GM19438 (cell line): Measurements from ENCODE around the gene ATAD3C.

ENCODE experiments used
- ATAC-seq: cut with Tn5 transposase; IDR thresholded peaks from one replicate; pipeline ENCODE4 v1.9.1; 2021; ENCODE audit warnings: low read depth; ENCODE audit not compliant: unreplicated experiment

Gene ATAD3C

DNA sequence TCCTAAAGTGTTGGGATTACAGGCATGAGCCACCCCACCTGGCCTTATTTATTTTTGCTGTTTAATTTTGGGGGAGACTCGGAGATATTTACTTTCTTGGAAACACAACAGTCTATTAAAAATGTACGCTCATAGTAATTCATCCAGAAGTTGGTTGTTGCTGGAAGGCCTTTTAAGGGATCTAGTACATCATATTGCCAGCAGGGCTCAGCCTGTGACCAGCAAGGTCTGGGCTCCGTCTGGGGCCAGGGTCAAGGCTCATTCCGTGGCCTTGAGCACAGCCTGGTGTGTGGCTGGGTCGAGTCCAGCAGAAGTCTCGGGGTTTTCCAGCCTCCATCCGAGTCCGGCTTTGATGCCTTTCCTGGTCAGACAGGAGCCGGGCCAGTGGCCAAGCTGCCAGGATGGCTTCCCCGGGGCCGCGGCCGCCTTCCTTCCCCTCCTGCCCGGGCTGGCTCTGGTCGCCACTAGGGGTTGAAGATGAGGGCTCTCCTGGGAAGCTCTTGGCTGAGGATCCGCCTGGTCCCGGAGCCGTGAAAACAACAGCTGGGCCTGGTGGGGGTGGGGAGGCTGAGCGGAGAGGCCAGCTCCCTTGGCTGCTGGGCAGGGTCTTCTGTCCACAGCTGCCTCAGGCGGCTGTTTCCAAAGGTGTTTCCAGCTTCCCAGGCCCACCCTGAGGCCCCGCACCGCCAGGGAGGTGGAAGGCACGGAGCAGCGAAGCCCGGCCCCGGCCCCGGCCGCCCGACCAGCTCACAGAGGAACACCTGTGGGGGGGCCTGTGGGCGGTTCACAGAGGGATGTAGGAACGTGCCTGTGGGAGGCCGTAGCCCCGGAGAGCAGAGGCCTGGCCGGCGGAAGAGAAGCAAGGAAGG, 19.1 kb upstream of the ATAD3C start:
- ATAC-seq: no peak

DNA sequence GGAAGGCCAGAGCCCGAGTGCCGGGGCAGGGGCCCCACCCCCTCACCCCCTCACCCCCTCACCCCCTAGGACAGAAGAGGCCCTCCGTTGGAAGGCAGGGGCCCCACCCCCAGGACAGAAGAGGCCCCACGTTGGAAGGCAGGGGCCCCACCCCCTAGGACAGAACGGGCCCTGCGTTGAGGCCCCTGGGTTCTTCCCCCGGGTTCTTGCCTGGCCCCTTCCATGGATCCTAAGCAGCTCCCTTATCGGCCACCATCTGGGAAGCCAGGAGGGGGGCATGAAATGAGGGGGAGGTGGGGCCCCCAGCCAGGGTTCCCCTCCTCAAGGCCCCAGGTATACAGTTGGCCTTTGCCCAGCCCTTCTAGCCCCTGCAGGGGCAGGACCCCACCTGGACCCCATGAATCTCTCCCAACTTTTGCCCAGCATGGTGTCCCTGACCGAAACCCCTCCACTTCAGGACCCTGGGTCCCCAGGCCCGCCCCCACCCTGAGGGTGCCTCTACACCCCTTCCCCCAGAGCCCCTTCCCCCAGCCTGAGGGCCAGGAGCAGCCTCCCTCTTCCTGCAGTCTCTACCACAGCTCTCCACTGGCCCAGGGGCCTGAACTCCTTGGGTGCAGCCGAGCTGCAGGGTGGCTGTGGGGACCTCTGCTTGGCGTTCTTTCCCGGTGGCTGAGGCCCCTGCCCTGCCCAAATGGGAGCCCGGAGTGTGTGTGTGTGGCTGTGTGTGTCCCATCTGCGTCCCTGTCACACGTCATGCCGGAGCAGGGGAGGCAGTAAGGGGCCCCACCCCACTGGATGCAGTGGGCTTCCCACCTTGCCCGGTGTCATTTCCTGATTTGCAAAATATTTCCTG, 18.3 kb upstream of the ATAD3C start:
- ATAC-seq: no peak

DNA sequence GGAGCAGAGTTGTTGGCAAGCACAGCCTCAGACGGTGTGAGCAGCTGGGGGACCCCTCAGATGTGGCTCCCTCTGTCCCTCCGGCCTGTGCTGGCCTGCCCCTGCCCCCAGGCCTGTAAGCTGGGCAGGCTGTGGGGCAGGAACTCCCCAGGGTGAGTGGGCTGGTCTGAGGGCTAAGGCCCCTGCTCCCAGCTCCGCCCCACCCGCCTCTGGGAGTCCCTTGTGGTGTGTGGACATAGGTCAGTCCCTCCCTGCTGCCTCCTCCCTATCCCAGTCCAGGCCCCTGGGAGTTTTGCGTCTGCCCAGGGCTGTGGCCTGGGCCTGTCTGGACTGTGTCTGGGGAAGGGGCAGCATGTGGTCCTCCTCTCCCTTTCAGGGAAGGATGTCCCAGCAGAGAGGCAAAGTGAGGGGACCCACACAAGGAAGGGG, 17.6 kb upstream of the ATAD3C start:
- ATAC-seq: no peak

DNA sequence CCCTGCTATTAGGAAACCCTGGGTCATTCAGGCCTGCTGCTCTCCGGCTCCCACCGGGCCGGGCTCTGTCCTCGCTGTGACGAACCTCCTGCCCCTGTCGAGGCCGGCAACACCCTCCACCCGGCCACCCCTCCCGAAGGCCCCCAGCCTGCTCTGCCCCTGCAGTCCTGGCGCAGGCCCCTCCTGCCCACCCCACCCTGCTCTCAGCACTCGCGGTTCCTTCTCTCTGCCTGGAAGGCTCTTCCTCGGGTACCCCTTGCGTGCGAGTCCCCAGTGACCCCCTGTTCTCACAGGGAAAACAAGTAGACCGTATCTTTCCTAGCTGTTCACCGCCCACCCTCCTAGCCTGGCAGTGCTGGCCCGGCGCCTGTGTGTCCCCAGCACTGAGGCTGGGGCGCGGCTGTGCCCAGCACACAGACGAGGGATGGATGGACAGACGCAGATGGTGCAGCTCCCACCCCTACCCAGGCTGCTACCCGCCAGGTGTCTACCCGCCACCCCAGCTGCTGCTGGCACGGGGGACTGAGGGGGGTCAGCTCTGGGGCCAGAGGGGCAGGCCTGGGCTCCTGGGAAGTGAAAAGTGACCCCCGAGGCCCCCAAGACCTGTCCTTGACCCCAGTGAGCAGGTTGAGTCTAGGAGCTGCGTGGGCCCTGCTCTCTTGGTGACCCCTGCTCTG, 17.1 kb upstream of the ATAD3C start:
- ATAC-seq: no peak

DNA sequence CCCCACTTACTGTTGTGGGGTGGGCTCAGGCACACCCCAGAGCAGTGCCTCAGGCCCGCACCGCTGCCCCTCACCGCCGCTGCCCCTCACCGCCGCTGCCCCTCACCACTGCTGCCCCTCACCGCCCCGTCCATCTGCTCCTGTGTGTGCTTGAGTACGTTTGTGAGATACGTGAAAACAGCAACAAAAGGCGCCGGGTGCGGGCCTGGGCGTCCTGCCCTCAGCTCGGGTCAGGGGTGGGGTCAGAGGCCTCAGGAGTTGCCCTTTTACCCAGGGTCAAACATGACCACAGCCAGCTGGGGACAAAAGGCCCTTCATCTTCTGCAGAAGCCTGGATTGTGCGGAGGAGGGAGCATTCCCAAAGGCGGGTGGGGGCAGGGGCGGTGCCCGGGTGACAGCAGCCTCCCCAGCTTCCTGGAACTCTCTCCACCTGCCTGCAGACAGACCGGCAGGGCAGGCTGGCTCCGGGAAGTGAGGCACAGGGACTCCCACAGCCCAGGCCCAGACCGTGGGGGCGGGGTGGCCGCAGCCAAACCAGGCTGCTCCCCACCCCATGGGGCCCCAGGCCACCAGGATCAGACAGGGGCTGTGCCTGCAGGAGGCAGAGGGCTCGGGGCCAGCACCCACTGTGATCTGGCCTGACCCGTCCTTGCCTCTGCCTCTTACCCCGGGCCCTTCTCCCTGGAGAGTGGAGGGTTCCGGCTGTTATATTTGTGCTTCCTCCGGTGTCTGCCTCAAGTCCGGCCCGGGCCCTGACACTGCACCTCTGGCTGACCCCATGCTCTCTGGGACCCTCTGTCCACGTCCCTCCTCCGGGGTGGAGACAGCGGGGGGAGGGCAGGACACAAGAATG, 16.3 kb upstream of the ATAD3C start:
- ATAC-seq: no peak

DNA sequence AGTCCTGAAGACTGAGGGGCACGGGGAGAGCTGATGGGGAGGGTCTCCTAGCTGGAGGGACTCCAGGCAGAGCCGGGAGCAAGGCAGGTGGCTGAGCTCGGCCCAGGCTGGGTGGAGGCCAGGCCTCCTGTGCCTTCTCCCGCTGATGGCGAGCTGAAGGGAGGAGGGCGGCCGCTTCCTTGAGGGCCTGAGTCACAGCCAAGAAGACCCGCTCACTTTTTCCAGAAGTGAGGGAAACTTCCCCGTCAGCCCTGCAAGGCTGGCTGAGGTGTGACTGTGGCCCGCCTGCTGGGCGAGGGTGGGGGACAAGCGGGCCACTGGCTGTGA, 15.7 kb upstream of the ATAD3C start:
- ATAC-seq: no peak

DNA sequence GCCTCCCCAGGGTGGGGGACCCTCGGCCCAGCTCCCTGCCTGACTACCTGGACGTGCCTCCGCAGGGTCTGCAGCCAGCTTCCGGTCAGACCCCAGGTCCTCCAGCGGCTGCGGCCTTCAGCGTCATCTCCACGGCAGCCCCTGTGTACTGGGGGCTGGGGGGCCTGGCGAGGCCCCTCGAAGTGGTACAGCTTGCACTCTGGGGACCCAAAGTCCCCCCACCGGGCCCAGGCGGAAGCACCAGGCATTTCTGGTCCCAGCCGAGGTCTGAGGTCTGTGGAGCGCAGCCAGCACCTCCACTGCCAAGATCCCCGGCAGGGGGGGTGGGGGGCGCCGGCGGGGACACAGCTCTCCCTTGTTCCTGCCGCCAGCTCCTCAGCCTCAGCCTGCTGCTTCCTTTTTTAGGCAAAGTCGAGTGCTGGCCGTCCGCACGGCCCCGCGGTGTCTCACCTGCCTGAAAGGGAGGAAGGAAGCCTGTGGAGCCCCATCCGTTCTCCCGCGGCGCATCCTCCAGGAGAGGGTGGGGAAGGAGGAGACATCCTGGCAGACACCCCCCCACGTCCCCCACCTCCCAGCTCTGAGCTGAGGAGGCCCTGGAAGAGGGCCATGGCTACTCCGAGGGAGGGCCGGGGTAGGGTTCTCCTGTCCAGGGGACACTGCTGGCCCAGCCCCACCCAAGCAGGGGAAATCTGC, 15.2 kb upstream of the ATAD3C start:
- ATAC-seq: no peak

DNA sequence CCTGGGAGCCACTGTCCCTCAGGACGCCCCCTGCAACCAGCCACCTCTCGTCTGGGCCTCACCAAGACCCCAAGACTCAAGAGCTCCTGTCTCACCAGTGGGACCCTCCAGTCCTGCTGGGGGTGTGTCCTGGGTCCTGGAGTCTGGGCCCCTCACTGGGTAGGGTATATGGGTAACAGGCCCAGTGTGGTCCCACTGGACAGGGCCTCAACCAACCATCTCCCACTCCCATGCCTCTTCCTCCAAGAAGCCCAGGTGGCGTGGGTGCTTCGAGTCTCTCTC, 14.7 kb upstream of the ATAD3C start:
- no peak for ATAC-seq

DNA sequence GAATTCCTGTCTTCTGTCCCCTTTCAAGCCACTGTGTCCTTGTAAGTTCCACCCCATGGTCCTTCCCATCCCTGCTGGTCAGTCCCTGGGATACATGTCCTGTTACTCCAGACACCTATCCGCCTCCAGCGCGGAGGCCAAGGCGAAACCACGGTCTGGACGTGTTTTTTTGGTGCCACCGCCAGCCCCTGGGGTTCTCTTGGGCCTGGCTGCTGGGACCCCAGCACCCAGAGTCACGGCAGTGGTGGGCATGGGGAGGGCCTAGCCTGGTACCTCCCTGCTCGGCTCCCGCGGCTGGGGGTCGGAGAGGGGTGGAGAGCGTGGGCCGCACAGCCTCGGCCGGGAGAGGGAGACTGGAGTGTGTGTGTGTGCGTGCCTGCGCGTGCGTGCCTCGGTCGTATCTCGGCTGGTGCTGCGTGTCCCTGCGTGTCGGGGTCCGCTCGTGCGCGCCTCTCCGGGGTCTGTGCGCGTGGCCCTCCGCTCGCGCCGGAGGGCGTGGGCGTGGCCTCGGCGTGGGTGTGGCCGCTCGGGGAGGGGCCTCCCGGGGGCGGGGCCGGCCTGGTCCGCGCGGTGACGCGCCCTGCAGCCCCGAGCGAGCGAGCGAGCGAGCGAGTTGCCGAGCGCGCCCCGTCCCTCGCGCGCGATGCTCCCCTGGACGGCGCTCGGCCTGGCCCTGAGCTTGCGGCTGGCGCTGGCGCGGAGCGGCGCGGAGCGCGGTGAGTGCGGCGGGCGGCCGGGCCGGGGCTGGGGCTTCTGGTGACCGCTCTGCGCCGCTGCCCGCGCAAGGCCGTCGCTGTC, 14.2 kb upstream of the ATAD3C start, which contains the start of gene VWA1:
VWA1 (plus strand) TSS at position 585 of the 798 bp plus-strand sequence; CDS start at position 644, 59 bp downstream.
- no peak for ATAC-seq

DNA sequence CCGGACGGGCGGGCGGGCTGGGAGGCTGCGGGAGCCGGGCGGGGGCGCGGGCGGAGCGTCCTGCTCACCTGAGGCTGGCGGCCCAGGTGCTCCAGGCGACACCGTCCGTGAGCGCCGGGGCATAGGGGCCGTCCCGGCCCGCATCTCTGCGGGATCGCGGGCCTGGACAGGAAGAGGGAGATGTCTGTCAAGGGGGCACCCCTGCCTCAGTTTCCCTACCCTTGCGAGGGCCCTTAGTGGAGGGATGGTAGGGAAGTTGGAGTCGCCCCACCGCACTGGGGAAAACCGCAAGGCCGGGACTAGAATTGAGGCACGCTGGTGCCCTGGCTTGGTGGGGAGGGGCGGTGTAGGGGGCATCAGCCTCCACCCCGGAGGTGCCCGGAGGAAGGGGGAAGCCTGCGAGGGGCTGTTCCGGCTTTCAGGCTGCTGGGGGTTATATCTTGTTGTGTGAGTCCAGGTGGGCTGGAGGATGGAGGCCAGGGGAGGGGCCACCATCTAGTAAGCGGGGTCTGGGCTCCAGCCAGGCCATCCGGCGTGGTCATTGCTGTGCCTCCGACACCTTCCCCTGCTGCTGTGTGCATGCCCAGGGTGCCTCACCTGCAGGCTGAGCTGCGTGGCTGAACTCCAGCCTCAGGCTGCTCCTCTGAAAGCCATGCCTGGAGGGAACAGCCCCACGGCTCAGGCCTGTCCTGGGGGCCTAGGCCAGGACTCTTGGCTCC, 13.4 kb upstream of the ATAD3C start:
- ATAC-seq: no peak

DNA sequence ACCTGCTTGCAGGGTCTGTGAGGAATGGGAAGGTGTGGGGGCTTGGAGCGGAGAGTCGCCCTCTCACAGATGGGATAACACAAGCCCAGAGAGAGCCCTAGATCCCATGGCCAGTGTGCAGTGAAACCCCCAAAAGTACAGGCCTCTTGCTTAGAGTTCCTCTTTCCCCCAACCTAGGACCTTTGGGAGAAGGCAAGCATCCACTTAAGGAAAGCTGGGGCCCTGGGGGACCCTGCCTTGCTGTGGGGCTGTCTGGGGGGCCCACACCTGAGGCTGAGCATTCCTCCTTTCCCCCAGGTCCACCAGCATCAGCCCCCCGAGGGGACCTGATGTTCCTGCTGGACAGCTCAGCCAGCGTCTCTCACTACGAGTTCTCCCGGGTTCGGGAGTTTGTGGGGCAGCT, 12.9 kb upstream of the ATAD3C start:
- no peak for ATAC-seq

DNA sequence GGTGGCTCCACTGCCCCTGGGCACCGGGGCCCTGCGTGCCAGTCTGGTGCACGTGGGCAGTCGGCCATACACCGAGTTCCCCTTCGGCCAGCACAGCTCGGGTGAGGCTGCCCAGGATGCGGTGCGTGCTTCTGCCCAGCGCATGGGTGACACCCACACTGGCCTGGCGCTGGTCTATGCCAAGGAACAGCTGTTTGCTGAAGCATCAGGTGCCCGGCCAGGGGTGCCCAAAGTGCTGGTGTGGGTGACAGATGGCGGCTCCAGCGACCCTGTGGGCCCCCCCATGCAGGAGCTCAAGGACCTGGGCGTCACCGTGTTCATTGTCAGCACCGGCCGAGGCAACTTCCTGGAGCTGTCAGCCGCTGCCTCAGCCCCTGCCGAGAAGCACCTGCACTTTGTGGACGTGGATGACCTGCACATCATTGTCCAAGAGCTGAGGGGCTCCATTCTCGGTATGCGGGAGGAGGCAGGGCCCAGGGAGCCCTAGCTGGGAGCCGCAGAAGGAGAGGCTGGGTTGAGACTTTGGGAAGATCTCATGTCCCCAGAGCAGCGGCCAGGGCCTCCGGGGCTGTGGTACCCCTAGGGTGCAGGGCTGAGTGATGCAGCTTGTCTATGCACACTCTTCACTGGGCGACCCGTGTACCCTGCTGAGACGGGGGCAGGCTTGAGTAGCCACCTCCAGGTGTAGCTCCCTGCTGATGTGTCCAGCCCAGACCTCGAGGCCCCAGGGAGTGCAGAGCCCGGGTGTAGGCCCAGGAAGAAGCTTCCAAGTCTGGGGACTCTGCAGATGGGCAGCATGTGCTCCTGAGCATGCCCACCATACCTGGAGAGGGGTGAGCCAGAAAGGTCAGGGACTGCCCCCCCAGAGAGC, 12.2 kb upstream of the ATAD3C start:
- no peak for ATAC-seq

DNA sequence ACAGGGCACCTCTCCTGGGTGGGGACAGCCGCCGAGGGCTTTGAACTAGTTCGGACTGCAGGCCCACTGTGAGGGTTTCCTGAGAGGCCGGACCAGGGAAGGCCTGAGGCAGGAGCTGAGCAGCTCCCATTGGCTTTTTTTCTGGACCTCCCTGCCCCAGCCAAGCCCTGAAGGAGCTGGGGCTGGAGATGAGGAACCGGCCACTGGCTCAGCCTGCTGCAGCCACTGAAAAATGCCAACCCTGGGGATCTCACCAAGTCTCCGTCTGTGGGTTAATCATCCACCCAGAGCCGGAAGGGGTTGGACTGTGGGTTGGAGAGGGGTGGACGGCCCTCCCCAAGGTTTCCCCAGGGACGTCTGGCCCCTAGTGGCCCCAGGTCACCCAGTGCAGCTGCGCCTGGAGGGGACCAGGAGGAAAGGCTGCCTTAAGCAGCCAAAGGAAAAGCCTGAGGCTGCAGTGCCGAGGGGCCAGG, 11.5 kb upstream of the ATAD3C start:
- ATAC-seq: peak; percentile 56

DNA sequence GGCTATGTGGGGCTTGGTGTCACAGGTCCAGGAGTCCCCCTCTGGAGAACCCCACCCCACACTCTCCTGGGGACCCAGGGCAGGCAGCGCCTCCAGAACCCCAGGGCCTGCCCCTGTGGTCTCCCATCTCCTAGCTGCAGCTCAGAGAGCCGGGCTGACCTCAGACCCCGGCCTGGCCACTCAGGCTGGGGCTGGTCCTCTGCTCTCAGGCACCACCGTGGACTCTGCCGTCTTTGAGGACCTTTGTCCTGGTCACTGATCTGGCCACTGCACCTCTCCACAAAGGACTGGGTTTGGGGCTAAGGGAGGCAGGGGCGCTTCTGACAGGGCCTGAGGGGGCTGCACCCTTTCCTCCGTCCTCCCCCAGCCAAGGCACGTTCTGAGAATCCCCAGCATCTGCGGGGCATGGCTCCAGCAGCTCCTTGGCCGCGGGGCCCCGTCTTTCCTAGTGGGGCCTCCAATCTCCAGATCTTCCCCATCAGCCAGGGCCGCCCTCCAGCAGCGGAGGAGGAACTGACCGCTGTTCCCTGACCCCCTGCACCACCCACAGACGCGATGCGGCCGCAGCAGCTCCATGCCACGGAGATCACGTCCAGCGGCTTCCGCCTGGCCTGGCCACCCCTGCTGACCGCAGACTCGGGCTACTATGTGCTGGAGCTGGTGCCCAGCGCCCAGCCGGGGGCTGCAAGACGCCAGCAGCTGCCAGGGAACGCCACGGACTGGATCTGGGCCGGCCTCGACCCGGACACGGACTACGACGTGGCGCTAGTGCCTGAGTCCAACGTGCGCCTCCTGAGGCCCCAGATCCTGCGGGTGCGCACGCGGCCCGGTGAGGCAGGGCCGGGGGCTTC, 10.7 kb upstream of the ATAD3C start:
- no peak for ATAC-seq

DNA sequence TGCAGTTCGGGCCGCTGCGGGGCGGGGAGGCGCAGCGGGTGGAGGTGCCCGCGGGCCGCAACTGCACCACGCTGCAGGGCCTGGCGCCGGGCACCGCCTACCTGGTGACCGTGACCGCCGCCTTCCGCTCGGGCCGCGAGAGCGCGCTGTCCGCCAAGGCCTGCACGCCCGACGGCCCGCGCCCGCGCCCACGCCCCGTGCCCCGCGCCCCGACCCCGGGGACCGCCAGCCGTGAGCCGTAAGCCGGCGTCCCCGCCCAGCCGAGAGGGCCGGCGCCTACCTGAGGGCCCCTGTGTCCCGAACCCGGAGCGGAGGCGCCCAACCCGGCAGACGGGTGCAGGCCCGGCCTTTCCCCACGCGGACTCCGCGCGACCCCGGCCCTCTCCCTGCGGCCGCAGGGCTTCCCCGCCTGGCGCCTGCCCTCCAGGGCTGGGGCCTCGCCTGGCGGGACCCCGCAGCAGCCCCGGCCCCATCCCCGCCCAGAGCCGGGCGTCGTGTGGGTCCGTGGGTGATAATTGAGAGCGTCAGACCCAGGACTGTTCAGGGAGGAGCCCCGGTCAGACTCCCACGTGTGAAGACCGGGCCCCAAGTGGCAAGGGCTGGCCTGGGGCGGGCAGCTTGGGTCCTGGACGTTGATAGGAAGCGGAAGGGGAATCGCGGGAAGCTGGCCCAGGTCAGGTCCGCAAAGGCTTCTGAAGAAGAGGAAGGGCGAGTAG, 9.8 kb upstream of the ATAD3C start:
- no peak for ATAC-seq
